ENCODE data around the gene COPA.

DNA sequence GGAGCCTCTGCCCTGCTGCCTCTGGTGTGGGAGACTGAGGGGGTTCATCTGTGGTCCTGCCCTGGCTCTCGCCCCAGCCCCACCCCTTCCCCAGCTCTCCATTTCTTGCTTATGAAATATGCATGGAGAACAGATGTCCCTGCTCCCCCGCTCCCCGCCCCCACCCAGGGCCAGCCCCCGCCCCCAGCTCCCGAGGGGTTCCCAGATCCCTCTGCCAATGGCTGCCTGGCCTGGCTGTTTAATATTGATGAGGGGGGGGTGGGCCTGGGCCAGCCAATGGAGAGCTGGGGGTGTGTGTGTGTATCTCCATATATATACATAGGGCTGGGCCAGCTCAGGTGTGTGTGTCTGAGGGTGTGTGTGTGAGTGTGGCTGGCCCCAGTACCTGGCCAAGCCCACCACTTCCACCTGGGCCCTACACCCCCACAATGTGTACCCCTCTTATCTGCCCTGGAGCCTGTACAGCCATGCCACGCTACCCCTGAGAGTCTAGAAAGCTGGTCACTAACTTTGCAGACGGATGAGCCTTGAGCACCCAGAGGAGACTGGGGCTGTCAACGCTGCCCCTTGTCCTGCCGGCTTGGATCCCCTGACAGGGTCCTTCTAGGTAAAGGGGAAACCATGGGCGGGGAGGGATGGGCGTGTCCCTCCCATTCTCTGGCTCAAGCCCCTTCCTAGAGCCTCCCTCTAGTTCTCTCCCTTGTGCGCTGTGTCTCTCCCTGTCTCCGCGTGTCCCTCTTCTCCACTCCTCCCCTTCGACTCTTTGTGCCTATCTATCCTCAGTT lies 23.9 kb upstream of the COPA start, which contains the start of gene NHLH1:
- TF ChIP-seq, protein P1, sequence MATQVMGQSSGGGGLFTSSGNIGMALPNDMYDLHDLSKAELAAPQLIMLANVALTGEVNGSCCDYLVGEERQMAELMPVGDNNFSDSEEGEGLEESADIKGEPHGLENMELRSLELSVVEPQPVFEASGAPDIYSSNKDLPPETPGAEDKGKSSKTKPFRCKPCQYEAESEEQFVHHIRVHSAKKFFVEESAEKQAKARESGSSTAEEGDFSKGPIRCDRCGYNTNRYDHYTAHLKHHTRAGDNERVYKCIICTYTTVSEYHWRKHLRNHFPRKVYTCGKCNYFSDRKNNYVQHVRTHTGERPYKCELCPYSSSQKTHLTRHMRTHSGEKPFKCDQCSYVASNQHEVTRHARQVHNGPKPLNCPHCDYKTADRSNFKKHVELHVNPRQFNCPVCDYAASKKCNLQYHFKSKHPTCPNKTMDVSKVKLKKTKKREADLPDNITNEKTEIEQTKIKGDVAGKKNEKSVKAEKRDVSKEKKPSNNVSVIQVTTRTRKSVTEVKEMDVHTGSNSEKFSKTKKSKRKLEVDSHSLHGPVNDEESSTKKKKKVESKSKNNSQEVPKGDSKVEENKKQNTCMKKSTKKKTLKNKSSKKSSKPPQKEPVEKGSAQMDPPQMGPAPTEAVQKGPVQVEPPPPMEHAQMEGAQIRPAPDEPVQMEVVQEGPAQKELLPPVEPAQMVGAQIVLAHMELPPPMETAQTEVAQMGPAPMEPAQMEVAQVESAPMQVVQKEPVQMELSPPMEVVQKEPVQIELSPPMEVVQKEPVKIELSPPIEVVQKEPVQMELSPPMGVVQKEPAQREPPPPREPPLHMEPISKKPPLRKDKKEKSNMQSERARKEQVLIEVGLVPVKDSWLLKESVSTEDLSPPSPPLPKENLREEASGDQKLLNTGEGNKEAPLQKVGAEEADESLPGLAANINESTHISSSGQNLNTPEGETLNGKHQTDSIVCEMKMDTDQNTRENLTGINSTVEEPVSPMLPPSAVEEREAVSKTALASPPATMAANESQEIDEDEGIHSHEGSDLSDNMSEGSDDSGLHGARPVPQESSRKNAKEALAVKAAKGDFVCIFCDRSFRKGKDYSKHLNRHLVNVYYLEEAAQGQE (IDR thresholded peaks at IDR 0.05; ENCODE audit: insufficient read depth in 1 of 2, low read depth in 2 of 2, low read length in 1 of 2), result no peak
- TF ChIP-seq, protein P2, sequence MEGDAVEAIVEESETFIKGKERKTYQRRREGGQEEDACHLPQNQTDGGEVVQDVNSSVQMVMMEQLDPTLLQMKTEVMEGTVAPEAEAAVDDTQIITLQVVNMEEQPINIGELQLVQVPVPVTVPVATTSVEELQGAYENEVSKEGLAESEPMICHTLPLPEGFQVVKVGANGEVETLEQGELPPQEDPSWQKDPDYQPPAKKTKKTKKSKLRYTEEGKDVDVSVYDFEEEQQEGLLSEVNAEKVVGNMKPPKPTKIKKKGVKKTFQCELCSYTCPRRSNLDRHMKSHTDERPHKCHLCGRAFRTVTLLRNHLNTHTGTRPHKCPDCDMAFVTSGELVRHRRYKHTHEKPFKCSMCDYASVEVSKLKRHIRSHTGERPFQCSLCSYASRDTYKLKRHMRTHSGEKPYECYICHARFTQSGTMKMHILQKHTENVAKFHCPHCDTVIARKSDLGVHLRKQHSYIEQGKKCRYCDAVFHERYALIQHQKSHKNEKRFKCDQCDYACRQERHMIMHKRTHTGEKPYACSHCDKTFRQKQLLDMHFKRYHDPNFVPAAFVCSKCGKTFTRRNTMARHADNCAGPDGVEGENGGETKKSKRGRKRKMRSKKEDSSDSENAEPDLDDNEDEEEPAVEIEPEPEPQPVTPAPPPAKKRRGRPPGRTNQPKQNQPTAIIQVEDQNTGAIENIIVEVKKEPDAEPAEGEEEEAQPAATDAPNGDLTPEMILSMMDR (IDR thresholded peaks at IDR 0.05), result no peak
- no peak for TF ChIP-seq POLR2AphosphoS5 (IDR thresholded peaks at IDR 0.05; ENCODE audit: low read depth, low read length)

All from Panc1 (cell line).